ENCODE results near the gene PRDM16.

- TF ChIP-seq, protein P1, sequence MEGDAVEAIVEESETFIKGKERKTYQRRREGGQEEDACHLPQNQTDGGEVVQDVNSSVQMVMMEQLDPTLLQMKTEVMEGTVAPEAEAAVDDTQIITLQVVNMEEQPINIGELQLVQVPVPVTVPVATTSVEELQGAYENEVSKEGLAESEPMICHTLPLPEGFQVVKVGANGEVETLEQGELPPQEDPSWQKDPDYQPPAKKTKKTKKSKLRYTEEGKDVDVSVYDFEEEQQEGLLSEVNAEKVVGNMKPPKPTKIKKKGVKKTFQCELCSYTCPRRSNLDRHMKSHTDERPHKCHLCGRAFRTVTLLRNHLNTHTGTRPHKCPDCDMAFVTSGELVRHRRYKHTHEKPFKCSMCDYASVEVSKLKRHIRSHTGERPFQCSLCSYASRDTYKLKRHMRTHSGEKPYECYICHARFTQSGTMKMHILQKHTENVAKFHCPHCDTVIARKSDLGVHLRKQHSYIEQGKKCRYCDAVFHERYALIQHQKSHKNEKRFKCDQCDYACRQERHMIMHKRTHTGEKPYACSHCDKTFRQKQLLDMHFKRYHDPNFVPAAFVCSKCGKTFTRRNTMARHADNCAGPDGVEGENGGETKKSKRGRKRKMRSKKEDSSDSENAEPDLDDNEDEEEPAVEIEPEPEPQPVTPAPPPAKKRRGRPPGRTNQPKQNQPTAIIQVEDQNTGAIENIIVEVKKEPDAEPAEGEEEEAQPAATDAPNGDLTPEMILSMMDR (conservative IDR thresholded peaks at IDR 0.05; ENCODE audit: low read length), result no peak
- TF ChIP-seq EZH2phosphoT487 (IDR thresholded peaks at IDR 0.05; ENCODE audit: borderline replicate concordance, low read depth, low read length), result no peak
These were observed 392.4 kb downstream of the PRDM16 start for GRCh38 chr1:3461238-3461933.
